Fibroblast of upper back skin (primary cell): ENCODE measurements around the gene EFCAB13.

Source experiments
- DNase-seq: peaks from one replicate; pipeline ENCODE4 v3.0.0-alpha.2; 2013

Gene EFCAB13, protein sequence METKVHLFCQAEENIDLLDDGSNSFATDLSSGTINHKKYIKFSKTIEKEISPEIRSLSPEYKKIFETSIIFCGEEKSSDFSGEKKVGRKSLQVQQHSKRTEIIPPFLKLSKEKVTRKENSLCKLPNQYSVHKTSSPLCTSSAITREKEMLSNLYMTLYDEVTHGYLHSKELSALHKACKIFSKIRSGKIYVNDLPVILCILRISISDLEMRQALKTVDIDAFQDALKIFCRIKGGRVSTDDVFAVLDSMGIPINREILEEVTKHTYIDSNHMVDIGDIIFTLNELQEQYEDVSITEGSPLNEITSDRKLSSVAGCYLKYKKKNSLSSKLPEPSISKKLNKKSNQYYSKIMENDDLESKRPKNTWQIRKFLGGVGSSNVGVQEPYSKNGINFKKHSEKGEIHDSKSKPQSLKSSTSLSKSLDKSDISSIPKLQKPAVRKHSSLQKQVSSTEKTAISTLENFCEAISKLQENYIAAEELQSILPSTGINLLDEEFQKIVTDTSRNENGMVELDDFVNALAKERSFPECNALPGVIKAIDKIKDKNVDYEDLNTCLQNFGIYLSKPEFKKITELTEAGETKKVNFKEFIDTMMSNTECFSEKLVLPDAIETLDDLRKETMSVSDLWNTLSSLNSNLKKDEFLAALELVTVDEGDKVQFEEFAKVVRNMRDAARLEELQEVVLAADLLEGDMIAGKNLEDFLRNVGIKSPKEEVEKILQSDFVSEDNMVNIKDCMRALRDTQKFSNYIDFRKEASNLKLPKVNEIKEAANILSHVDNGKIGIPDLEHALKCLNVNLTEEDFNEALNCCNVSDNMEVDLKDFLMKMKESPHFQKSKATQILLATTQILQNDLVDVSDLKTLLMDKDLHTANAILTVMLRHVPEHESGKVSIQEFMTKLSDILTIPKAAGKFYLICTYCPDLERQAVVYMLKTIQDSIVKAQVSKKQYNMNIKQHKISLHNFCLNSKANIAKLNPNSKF

DNA sequence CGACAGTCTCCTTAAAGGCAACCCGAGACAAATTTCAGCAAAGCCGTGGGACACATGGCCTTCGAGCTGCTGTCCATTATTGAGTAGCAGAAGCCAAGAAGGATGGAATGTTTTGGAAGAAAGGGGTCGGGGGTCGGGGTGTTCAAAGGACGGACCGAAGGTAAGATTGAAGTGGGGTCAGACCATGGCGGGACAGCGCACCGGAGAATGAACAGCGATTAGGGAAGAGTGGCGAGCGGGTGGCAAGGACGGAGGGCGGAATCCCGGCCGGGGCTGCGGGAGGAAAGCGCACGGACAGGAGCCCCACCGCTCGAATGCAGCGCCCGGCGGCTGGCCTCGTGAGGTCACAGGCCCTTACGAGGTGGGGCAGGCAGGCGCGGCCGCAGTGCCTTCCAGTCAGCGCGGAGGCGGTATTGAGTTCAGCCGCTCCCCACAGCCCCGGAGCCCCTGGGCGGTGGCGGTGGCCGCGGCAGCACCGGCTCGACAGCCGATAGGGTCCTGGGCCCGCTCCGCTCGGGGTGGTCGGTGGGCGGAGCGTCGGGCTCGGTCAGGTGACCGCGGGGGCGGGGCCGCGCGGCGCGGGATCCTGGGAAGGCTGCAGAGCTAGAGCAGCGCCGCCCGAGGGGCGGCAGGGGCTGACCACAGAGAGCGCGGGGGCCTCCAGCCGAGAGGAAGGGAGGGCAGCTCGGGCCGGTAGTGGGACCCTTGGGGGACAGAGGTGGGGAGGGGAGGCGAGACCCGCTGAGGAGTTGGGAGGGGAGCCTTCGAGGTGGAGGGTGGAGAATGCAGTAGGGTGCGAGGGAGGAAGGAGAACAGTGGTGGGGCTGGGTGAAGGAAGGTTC is at the start of gene EFCAB13:
Gene EFCAB13, plus strand, starts transcription at position 574 of the 842 bp plus-strand sequence. CDS start 4,399 bp downstream, outside the sequence.
- DNase-seq: peak; percentile 76

DNA sequence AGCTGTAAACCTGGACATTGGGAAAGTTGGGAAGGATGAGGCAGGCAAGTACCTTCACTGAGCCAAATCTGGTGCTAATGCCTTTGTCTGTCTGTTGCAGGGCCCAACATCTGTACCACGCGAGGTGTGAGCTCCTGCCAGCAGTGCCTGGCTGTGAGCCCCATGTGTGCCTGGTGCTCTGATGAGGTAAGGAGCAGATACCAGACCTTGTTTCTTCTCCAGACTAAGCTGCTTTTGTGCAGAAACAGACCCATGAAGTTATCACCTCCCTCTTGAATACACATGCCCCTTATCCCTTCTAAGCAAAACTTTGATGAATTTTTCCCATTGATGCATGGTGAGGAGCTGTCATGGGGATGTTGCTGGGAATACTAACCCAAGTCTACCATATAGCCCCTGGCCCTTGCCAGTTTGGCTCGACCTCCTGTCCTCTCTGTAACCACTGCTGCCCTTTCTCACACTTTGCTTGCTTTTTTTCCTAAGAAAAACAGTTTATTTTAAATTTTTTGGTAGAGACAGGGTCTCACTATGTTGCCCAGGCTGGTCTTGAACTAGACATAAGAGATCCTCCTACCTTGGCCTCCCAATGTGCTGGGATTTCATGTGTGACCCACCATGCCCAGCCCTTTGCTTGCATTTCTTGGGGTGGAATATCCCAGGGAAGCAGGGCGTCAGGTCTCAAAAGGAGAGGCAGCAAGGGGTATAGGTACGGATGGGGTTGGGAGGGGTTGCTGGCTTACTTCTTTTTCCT is 49.3 kb upstream of the EFCAB13 start:
- DNase-seq: no peak

DNA sequence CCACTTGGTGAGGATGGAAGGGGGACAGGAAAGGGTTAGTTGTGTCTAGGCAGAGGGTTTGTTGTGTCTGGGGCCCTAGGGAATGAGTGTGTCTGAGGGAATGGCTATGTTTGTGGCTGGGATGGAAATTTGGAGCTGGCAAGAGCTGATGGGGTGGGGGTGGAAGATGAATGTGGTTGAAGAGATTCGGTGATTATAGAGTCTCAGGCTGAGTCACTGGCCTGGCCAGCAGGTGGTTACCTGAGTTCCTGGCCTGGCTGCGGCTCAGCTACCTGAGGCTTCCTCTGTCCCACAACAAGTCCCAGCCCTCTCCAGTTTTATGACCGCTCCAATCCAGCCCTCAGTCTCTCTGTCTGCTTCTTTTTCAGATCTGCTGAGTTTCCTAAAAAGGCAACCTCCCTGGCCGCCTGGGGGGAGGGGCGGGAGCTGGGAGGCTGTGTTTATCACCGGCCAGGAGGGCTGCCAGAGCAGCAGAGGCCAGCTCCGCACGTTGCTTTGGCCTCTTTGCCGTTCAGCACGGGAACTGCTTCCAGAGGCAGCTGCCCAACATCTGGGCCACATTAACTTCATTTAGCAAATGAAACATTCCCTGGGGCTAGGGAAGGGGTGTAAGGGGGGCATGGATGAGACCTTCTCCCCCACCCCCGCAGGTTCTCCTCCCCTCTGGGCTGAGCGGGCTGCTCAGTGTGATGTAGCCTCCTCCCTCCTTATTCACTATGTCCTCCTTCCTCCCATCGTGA is 48.3 kb upstream of the EFCAB13 start:
- peak; percentile 93 for DNase-seq

DNA sequence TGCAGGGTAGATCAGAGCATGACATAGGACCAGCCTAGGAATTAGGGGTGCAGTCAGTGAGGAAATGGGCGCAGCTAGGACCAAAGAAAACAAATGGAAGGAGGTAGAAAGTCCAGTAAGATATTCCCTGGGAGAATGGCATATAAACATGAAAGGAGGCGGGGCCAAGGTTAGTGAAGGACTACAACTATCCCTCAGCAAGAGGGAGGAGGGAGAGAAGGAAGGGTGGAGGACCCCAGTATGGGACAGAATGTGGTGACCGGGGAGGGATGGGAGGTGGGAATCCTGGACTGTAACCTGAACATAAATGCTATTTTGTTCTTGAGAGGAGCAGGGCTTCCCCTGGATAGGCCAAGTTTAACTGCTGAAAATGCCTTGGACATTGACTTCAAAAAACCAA is 47.3 kb upstream of the EFCAB13 start:
- DNase-seq: no peak

DNA sequence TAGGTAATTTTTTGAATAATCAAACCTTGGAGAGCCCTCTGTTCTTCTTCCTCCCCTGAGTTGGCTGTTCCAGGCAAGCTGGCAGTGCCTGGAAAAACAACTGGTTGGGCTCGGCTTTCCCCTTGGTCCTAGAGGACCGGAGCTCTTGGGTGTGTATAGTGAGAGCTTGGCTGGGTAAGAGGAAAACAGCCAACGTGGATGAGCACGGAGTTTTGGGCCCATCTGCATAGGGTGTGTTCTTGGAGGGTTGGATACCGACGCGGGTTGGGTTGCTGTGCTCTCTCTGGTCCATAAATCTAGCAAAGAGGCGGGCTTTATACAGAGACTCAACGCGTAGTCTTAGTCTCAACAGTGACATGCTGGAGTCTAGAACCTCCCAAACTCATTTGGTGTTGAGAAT is 46.9 kb upstream of the EFCAB13 start:
- DNase-seq: peak; percentile 91

DNA sequence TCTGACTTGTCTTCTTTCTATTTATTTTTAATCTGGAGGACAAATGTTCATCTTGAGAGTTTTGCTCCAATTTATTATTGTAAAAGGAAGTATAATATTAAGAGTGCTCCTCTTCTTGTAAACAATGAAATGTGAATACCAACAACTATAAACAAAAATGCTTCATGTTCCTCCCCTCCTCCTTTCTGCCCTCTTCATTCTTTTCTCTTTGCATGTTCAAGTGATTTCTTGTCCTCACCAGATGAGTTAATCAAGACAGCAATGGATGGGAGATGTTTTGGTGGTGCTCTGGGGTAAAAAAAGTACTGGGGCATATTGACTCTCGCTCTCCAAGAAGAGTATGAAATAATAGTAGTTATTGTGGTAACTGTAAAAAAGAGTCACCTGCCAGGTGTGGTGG is 45.8 kb upstream of the EFCAB13 start:
- no peak for DNase-seq

DNA sequence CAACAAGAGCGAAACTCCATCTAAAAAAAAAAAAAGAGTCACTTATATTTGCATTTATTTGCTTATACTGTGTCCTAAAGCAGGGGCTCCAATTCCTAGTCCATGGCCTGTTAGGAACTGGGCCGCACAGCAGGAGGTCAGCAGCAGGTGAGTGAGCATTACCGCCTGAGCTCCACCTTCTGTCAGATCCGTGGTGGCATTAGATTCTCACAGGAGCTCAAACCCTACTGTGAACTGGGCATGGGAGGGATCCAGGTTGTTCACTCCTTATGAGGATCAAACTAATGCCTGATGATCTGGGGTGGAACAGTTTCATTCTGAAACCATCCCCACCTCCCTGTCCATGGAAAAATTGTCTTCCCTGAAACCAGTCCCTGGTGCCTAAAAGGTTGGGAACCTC is 45.2 kb upstream of the EFCAB13 start:
- no peak for DNase-seq

DNA sequence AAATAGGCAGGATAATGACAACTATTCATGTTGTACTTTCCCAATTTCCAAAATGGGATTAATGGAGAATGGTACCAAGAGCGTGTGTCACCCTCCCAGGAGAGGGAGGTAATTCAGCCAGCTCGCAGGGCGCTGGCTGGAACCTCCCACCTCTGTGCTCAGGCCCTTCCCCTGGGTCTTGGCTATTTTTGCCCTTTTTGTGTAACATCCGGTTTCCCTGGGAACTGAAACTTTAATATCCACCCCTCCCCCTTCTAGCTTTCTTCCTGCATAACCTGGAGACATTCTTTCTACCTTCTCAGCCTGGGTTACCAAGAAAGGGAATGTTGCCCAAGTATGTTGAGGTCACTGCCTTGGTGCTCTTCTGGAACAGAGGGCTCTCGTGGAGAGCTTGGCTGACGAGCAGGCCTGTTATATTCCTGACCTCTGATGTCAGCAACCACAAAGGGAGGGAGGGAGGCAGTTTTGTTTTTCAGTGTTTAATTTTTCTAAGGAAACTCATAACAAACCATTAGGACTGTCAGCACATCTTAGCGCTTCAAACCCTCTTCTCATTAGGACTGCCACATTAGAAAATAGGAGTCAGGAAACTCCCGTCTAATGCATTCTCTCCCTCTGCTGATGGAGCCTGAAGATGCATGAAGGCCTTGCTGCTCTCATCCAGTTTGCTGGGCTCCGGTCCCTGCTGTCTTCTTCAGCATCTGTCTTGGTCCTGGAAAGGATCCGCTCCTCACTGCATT is 44.5 kb upstream of the EFCAB13 start:
- peak; percentile 98 for DNase-seq

DNA sequence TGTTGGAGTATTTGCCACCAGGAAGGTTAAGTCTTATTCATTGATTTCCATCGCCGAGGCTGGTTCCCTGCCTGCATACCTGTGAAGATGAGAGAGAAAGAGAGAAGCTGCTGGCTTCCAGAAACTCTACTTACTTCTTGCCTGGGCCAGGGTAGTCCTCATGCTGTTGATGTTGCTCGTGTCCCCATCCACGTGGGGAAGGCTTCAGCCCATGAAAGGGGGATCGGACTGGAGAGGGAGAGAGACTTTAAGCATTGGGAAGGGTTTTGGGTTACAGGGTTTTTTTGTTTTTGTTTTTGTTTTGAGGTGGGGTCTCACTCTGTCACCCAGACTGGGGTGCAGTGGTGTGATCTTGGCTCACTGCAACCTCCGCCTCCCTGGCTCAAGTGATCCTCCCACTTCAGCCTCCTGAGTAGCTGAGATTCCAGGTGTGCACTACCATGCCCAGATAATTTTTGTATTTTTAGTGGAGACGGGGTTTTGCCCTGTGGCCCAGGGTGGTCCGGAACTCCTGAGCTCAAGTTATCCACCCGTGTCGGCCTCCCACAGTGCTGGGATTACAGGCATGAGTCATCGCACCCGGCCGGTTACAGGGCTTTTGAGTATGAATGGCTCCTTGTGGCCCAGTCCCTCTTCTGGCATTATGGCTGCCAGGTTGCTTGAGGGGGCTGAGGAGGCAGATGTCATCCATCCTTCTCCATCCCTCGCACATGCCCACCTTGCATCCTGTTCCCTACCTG is 43.5 kb upstream of the EFCAB13 start:
- peak; percentile 46 for DNase-seq

DNA sequence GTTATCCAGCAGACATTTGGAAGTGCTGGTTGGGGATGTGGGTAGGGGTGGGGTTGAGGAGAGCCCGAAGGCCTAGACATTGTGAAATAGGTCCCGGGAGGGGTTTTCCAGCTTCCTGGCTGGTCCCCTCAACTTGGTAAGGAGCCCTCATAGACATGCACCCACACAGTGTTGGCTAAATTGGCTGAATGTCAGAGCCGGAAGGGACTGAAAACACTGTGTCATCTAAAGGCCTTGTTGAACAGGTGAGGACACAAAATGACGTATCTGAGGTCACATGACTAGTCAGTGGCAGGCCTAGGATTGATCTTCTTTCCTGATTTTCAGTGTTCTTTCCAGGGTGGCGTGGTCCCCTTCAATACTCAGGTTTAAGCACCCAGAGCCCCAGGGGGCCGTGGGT is 42.5 kb upstream of the EFCAB13 start:
- no peak for DNase-seq

DNA sequence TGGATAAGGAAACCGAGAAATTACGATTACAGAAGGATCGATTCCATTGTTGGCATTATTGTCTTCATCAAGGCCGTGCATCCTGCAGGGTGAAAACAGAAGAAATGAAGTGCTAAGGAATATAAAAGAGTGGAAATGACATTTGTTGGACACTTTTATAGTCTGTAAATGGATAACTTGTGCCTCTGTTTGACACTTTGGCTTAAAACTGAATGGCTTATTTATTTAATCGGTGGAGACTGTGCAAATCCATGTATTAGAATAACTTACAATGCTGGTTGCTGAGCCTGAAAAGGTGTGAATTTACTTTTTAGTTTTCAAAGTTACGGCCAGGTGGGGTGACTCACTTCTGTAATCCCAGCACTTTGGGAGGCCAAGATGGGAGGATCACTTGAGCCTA is 38.8 kb upstream of the EFCAB13 start:
- DNase-seq: no peak

DNA sequence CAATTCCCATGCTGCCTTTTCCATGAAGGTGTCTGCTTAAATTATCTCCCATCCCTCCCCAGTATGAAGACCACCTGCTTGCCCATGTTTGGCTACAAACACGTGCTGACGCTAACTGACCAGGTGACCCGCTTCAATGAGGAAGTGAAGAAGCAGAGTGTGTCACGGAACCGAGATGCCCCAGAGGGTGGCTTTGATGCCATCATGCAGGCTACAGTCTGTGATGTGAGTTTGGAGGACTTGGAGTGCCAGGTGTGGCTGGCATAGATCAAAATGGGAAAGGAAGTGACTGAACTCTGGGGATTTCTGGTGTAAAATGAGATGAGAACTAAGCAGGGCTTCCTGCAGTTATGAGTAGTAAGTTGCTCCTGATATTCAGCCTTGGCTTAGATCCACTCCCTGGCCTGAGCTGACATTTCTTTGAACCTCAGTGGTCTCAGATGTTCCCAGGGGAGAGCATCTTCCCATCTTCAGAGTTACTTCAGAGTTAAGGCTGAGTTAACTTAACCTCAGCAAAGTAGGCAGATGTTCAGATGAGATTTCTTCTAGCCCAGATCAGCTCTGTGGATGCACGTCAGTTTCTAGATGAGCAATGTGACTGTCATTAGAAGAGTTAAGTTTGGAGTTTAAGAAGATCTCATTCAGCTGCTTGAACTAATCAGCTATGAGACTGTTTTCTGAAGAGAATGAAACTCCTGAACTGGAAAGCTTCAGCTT is 37.4 kb upstream of the EFCAB13 start:
- DNase-seq: peak; percentile 80

DNA sequence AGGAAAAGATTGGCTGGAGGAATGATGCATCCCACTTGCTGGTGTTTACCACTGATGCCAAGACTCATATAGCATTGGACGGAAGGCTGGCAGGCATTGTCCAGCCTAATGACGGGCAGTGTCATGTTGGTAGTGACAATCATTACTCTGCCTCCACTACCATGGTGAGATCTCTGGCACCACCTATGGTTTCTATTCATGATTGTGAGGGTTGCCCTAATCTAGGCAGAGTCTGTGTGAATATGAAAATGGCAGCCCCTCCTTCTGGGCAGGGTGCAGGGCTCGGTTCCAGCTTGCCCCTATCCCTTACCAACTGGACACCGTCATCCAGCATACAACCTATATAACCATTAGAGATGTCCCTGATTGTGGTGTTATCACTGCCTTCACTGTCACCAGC is 36.7 kb upstream of the EFCAB13 start:
- no peak for DNase-seq

DNA sequence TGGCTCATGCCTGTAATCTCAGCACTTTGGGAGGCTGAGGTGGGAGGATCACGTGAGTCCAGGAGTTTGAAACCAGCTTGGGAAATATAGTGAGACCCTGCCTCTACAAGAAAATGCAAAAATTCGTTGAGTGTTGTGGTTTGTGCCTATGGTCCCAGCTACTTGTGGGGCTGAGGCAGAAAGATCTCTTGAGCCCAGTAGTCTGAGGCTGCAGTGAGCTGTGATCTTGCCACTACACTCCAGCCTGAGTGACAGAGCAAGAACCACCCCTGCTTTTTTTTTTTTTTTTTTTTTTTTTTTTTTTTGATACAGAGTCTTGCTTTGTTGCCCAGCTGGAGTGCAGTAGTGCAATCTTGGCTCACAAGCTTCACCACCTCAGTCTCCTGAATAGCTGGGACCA is 36.1 kb upstream of the EFCAB13 start:
- no peak for DNase-seq

DNA sequence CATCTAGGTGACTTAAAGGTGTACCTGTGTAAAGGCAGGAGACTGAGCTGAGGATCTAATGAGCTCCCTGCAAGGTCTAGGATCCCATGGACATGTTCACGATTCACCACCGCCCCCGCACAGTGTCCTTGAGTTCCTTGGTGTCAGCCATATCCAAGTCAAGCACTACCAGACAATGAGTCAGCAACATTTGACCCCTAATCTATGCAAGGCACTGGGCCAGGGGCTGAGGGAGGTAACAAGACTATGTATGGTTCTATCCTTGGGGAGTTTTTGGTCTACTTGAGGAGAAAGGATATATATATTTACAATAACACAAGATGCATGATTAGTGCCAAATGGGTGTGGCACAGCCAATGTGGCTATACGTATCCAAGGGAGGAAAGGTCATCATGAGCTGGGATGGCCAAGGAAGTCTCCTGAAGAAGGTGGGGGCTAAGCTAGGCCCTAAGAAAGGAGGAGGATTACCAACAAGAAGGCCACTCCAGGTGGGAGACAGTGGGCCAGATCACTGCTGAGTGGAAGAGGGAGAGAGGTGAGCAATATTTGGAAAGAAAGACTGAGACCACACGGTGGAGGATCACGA is 35.1 kb upstream of the EFCAB13 start:
- peak; percentile 62 for DNase-seq

DNA sequence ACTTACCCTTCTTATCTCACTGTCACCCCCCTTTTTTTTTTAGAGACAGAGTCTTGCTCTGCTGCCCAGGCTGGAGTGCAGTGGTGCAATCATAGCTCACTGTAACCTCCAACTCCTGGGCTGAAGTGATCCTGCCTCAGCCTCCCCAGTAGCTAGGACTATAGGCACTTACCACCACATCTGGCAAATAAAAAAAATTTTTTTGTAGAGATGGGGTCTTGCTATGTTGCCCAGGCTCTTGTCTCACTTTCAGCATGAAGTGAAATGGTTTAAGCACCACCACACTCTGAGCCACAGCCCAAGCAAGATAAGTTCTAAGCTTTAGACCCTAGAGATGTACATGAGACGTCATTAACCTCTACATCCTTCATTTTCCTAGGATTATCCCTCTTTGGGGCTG is 34.5 kb upstream of the EFCAB13 start:
- DNase-seq: no peak

DNA sequence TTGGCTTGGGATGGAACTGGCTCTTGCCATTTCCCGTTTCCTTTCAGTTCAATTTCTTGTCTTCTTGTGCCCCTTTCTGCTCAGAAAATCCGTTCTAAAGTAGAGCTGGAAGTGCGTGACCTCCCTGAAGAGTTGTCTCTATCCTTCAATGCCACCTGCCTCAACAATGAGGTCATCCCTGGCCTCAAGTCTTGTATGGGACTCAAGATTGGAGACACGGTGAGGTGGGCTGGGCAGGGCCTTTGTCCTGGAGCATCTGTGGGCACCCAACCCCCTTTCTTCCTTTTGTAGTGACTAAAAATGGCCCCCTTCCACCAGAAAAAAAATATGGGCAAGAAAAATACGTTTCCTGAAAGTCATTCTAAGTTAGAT is 32.9 kb upstream of the EFCAB13 start:
- DNase-seq: no peak

DNA sequence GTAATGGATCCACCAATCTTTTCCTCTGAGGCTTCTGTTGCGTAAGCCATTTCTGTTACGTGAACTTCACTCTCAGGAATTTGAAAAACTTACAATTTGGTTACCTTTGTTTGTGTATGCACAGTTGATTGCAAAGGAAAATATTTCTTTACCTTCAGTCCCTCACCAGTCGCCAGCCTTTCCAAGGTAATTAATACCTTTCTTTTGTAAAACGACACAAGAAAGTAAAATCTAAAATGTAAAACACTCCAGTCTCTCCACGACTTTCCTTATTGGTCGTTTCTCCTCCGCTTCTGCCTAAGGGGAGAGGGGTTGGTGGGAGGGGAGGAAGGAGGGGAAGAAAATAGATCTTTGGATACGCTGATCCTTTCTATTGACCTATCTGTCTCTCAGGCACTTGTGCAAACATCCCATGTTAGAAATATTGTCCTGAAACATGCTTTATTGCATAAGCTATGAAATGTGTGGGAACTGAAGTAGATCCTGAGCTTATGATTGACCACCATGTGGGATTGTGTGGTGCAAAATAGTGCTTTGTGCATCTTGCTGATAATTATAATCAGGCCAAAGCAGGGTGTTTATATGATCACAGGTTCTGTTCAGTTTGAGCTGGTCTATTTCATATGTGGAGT is 32.4 kb upstream of the EFCAB13 start:
- no peak for DNase-seq
